HG03103 (cell line): ENCODE measurements around the gene SCO1.
"Not testable (repeated sequence)": the region's sequence is repeated elsewhere in the genome, so short reads cannot be mapped to it uniquely, and the experiment has no call there.

Experiments
- ATAC-seq: cut with Tn5 transposase; IDR thresholded peaks from one replicate; pipeline ENCODE4 v1.9.1; 2021; ENCODE audit warnings: low read depth; ENCODE audit not compliant: unreplicated experiment

SCO1 gene

DNA sequence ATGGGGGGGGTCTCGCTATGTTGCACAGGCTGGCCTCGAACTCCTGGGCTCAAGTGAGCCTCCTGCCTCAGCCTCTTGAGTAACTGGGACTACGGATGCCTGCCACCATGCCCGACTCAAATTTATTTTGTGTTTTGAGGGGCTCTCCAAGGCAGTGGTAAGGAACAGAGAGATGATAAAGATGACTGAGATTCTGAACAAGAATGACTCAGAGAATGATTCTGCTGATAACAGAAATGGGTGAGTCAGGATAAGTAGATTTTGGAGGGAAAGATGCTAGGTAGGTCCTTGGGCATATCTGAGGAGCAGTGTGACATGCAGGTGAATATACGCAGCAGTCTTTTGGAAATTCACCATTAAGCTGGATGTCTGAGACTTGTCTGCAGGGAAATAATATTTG, 29.9 kb upstream of the SCO1 start:
- no peak for ATAC-seq

DNA sequence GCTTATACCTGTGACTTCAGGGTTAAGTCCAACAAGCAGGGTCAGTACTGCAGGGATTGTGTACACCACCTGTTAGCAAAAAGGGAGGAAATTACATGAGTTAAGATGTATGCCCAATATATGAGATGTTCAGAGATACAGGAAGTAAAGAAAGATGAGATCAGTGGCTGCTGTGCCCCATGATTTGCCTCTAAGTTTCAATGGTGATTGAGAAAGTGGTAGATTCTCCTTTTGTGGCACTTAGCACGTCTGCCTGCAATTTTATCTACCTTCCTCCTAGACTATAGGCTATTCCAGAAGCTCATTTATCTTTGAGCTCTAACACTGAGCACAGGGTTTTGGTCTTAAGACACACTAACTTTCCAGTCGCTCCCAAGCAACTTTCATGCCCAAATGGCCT, 28.9 kb upstream of the SCO1 start:
- ATAC-seq, result no peak

DNA sequence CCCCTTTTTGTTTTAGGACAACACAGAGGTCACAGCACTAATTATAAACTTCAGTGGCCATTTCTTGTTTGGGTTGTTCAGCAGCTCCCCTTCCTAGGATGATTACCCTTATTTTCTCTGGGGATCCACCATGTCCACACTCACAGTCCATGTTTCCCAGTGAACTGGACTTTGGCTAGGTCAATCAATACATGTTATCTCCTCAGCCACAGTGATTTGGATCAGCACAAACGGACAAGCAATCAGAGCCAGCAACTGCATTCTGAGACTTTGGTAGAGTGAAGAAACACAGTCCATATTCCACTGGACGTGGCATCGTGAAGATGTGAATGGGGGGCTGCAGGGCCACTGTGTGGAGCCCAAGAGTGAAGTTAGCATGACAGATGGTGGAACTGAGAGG, 27.9 kb upstream of the SCO1 start:
- no peak for ATAC-seq

DNA sequence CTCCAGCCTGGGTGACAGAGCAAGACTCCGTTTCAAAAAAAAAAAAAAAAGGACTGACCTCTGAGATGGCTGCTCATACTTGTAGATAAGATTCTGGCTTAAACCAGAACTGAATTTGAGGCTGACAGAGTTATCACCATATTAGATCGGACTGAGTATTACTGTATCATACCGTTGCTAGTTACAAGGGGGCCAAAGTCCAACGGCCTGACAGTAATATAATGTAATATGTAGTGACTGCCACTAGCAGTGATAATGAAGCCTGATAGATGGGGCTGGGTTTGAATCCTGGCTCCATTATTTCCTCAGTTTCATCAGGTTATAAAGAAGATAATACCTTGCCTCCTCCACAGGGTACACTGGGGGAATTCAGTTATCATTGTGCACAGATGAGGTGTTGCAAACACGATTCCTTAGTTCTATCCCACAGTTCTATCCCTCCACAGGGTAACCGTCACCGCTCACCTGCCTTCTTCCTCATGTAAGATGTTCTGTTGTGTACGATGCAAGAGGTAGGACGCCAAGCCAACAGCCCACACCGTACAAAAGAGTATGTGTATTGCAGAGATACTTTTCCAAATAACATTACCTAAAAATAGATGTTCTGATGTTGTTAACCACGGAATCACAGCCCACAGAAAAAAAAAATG, 27.3 kb upstream of the SCO1 start:
- ATAC-seq, result no peak

DNA sequence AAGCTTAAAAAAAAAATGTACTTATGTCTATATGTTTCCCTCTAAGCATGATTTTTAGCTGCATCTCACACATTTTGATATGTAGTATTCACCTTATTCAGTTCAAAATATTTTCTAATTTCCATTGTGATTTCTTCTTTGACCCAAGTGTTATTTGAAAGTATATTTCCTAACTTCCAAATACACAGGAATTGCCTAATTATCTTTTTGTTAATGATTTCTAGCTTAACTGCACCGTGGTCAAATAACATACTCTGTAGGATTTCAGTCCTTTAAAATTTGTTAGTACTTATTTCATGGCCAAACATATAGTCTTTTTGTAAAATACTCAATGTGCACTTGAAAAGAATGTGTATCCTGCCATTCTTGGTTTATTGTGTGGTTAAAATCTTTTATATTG, 21.2 kb upstream of the SCO1 start:
- no peak for ATAC-seq

DNA sequence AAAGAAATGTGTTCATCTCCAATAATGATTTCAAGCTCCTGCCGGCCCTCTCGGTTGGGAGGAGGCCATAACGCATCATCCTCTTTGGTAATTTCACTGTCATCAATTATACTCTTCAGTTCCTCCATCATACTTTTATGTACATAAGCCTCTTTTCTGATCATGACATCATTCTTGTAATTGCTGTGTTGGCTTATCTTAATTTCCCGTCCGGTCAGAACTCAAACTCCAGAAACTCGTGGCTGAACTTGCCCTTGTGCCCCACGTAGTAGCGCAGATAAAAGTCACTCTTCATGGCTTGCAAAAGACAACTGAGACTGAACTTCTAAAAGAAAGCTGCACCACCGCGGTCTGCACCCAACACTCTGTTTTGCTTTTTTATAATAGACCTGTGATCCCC, 18.9 kb upstream of the SCO1 start:
- no peak for ATAC-seq

DNA sequence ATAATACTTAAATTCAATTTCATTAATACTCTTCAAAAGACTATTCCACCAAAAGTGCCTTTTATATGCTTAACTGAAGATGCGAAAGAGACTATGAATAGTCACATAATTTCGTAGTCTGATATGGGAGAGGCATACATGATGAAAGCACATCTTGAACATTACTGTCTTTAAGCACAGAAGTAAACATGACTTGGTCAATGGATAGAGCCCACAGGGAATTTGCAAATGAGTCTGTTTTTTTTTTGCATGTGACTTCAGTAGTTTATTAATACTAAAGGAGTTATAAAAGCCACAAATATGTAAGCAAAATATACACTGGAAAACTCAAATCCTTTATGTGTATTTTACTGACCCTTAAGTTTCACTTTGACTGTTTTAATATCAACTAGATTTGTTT, 16.0 kb upstream of the SCO1 start:
- no peak for ATAC-seq

DNA sequence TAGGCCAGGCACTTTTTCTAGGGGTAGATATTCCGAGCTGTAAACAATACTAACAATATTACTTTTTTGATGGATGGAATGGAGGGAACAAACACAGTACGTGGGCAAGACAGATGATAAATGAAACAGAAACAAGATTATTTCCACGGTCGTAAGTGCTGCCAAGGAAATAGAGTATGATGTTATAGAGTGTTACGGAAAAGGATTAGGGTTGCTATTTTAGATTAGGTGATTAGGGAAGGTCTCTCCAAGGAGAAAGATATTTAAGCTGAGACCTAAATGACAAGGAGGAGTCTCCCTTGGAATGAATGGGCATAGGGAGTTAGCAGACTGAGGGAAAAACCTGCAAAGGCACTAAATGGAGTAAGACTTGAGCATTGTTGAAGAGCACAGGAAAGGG, 8.4 kb upstream of the SCO1 start:
- ATAC-seq, result no peak

DNA sequence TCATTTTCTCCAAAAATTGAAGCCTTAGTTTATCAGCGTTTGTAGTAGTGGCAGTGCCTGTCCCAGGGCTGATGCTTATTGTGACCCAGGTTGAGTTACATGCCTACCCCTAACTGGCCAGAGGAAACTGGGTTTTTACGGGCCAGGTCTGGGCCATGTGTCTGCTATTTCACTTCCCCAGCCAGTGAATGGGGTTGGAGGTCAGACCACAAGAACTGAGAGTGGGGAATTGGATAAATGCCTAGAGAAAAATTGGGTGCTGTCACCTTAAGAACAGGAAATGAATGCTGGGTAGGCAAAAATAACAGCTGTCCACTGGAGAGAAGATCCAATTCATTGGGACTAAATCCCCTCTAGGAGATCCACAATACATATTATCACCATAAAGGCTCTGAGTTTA, 5.2 kb upstream of the SCO1 start:
- no peak for ATAC-seq

DNA sequence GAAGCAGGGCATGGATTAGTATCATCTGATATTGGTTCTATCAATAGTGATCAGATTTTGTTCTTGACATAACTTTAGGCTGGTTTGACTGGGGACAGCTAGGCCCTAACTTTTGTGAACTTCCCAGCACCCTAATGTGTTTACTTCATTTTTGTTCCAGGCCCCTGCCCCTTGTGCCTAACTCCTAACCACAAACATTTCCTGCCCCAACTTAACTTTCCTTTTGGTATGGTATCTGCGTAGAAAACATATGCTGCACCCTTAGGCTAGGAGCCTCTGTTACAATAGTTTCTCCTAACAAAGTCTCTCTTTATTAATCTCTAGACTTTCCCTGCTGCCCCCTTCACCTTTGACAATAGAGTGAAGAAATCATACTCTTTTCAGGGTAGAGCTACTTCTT, 2.5 kb upstream of the SCO1 start:
- ATAC-seq, result no peak

DNA sequence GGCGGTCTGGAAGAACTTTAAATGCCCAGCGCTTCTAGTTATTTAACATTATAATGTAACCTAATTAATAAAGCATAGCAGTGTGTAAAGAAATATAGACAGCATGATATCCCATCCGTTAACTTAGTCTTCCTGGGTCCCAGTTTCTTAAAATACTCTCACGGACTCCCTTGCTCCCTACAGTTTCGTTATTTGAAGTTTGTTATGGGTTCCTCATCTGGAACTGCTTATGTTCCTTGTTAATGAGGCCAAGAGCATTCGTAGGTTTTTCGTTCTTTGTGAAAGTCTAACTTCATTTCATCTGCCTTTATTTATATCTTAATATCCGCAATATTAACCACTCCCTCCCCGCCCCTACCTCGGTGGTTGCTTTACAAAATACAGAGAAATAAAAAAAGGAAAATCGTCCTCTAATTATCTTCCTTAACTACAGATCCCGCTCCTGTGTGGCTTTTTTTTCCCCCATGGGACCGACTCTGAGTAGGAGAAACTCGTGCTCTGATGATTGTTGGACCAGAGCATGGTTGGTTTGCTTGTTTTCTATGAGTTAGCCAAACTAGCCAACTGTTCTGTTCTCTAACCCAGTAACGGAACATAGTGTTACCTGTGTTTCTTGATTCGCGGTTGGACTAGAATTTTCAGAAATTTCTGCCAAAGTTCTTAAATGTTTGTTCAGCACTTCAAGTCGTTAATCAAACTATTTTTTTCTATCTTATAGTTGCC, 924 bp upstream of the SCO1 start:
- no peak for ATAC-seq

DNA sequence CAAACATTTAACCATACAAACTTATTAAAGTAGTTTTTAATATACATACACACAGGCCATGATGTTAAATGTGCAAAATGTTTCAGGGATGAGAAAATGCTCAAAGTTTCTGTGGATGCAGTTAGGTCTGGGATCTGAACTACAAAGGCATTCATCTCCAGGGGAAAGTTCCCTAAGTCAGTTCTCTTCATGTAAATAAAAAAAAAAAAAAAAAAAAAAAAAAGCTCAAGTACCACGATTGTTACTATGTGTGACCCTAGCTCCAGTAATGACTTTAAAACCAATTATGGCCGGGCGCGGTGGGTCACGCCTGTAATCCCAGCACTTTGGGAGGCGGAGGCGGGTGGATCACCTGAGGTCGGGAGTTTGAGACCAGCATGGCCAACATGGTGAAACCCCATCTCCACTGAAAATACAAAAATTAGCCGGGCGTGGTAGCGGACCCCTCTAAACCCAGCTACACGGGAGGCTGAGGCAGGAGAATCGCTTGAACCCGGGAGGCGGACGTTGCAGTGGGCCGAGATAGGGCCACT, 1.4 kb downstream of the SCO1 start:
- not testable (repeated sequence) for ATAC-seq

DNA sequence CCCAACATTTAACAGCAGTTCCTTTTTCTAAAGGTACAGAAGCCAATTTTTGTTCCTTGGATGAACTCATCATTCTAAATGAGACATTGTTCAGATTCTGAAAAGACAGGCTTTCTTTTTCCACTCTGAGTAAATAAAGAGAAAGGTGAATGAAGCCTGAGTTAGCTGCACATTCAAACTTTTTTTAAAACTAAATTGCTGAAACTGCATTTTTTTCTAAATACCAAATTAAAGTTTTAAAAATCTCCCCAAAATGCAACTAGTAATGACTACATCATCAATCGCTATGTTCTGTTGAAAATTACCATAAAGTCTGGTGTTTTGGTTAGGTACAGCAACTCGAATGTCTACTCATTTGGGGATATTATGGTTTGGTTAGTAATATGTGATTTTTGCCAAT, 9.8 kb downstream of the SCO1 start:
- ATAC-seq, result no peak

DNA sequence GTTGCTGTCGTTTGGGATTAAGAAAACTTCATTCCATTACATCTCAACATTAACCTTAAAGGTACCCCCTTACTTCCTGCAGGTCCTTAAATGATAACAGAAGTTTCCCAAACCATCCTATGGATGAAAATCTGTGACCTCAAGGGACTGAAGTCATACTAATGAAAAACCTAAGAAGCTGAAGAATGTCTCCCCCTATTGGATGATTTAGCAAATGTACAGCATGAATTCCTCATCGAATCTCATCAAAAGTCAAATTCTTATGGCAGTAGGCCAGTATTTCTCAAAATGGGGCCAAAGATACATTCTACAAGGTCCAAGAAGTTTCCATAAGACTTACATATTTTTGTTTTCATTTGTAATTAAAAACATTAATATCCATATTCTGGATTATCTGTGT, 13.5 kb downstream of the SCO1 start:
- no peak for ATAC-seq

DNA sequence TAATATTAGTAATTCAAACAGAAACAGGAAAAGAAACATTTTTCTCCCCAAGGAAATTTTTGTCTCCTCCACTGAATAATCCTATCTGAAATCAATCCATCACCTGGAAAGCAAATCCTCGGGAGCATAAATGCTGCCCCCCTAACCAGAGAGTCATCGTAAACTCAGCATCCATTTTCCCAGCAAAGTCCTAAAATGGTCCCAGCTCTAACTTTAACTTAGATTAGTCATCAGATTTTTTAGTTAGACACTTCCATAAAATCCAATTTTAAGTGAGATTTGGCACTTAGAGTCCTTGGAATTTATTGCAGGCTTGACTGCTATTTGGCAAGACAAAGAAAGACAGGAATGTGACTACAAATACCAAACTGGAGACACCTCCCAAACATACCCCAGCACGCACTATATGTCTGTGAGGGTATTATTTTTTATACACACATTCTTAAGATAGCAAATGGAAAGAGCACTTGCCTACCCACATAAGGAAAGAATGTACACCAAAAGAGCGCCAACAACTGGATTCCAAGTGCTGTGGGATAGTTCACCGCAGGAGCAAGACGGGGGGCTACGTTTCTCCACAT, 15.4 kb downstream of the SCO1 start:
- no peak for ATAC-seq

DNA sequence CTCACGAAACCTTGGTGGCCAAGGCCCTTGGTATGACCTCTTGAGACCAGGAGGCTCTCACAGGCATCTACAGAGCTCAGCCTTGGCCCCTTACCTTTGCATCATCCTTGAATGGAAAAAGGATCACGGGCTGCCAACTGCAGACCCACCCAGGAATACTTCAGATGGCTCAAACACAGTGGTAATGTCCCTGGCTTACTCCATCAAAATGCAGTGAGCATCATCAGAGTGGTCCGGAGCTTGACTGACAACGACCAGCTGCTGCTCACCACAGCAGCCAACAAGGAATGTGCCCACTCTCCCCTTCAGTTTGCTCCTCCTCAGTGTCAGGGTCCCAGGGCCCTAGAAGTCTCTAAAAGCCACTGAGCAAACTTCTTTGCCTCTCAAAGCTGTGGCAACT, 22.6 kb downstream of the SCO1 start:
- ATAC-seq, result no peak

DNA sequence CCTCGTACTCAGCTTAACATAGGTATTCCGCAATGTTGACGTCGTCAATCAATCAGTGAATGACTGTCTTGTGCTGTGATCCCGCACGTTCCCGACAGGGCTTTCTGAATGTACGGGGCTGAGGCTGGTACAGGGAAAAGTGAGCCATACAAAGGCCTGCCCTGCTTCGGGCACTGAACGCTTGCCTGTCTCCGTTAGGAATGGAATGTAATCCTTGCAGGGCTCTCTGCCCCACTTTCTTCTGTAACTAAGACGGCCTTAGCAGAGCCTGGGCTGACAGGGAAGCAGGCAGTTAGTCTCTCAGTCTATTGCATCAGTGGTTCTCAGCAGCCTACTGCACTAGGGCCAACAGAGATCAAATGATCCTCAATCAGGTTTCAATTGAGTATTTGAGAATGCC, 24.0 kb downstream of the SCO1 start:
- no peak for ATAC-seq

DNA sequence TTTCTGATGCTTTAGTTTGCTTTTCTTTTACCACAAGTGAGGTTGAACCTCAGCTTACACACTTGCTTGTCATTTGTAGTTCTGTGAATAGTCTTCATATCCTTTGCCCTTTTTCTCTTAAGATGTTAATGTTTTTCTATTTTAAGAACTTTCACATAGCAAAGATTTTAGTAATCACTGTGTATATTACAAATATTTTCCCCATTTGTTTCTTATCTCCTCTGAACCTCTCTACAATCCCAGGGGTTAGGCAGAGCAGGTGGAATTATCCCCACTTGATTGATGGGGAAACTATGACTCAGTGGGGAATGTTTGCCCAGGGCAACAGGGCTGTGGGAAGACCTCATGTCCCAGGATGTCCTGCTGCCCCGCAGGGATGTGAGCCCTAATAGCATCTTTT, 28.6 kb downstream of the SCO1 start:
- ATAC-seq, result no peak

DNA sequence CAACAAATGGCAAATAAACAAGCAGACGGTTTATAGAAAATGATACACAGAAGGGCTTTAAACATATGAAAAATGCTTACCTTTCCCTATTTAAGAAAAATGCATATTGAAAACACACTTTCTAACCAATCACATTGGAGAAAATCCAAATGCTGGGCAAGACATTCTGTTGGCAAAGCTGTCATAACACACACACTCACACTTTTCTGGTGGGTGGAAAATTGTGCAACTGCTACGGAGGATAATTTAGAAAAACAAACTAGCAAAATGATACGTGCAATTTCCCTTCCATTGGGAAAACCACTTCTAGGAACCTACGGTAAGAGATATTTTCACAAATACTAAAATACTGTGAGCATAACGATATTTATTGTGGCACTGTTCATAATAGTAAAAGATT, 30.4 kb downstream of the SCO1 start:
- no peak for ATAC-seq

DNA sequence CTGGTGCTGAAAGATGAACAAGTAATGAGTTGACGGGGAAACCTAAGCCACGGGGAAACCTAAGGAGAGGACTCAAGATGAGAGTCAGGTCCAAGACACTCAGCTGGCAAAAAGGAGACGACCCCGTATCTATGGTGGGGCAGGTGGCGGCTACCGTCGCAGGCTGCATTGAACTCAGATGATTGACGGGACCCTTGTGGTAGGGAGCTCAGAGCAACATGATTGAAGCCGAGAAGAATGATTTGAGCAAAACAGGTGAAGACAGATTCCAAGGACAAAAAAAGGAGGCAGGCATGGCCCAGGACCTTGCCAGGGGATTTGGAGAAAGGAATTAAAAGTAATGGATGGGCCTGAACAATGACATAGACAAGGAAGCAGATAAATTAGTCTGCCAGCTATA, 32.8 kb downstream of the SCO1 start:
- no peak for ATAC-seq

DNA sequence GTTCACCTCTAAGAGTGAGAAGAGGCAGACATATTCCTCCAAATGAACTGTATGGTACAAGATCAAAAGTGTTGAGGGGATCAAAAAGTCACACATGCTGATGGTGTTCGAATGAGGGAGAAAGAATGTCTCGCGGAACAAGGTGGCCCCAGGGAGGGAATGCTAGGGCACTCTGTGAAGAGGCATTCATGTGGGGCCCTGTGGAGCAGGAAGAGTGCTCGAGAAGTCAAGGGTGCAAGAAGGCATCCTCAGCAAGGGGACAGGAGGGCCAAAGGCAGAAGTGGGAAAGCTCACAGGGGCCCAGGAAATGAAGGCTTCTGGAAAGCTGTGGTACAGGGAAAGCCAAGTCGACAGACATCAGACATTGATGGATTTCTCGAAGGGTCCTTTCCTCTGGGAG, 34.1 kb downstream of the SCO1 start:
- ATAC-seq, result no peak

DNA sequence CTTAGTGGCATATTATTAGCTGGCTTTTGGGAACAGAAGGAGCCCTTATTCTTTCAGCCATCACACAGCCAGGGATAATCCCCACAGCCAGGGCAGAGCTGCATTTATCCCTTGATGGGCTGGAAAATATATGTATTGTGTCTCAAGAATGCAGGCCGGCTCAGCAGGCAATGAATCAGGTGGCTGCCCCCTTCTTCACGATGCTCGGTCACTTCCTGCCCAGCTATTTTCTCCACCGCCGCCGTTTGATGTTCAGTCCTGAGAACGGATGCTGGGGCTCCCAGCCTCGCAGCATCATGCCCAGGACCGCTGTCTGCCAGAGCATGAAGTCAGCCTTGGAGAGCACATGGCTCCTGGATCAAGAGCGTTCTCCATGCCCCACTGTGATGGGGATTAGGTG, 35.9 kb downstream of the SCO1 start:
- no peak for ATAC-seq
